HCT116 (cell line): ENCODE results near the gene RAB4B. TPM values are rescaled to one million over a fixed set of nuclear protein-coding genes. Genes with fewer than 3 reads are reported as not detected.

Experiments
- ATAC-seq: fragments of 200-7000 bp; cut with Tn5 transposase; 2 replicates; pipeline ENCODE4 v1.9.1; 2020; ENCODE audit warnings: mild to moderate bottlenecking, moderate library complexity
- BruUV-seq: library from RNA; stranded (reverse); fragments of 400-500 nt; replicated peaks from 2 replicates; lab custom pipeline; 2021; lab: Mats Ljungman, UMichigan
- CTCF ChIA-PET: fragments of 300-600 bp; sonication (Branson Sonifier 250); formaldehyde crosslinking; loops from one replicate; lab custom pipeline; 2021; ENCODE audit warnings: antibody characterized with exemption; lab: Charles Lee
- POLR2A ChIA-PET: fragments of 300-600, 350-600 bp; sonication (Branson Sonifier 250); formaldehyde crosslinking; loops from one replicate; lab custom pipeline; 2021; ENCODE audit warnings: antibody characterized with exemption; lab: Charles Lee
- RAD21 ChIA-PET, 2 experiments: fragments of 300-600 bp; sonication (Branson Sonifier 250); formaldehyde crosslinking; loops; one replicate each; lab custom pipeline; 2023; ENCODE audit warnings: low total read pairs in 2 of 2; ENCODE audit not compliant: uncharacterized antibody in 2 of 2, unreplicated experiment in 2 of 2, low non-redundant PET in 1 of 2; lab: Charles Lee
- DNase-seq: peaks from one replicate; pipeline ENCODE4 v3.0.0-alpha.2; 2010; ENCODE audit warnings: low read depth, low spot score
- H2AFZ ChIP-seq: fragments of 200-600 bp; shearing (Covaris generic), sonication (generic); 2 replicates; pipeline ENCODE4 v1.6.1; 2017; ENCODE audit warnings: low read depth, mixed run types, mixed read lengths, antibody characterized with exemption, low read length; ENCODE audit not compliant: poor library complexity, severe bottlenecking
- H3K27ac ChIP-seq: 2 replicates; pipeline ENCODE4 v1.5.1; 2012; ENCODE audit warnings: low read depth, low read length
- H3K27me3 ChIP-seq: fragments of 200-600 bp; sonication (generic); 2 replicates; pipeline ENCODE4 v1.6.1; 2016; ENCODE audit warnings: mixed run types, low read length, mixed read lengths; ENCODE audit not compliant: insufficient read depth
- H3K36me3 ChIP-seq, 2 experiments: fragments of 200-500 bp in 1 of 2; fragments of 200-600 bp in 1 of 2; sonication (Bioruptor generic) in 1 of 2; sonication (generic) in 1 of 2; 2 replicates each; pipeline versions ENCODE4 v1.5.1 to v1.6.1; 2014 to 2016; ENCODE audit warnings: low read length in 2 of 2, inconsistent platforms in 1 of 2, mixed read lengths in 1 of 2, mixed run types in 1 of 2; ENCODE audit not compliant: insufficient read depth in 2 of 2, control insufficient read depth in 1 of 2
- H3K4me1 ChIP-seq, 2 experiments: fragments of 200-600 bp in 1 of 2; sonication (generic) in 1 of 2; 2 replicates each; pipeline versions ENCODE4 v1.5.1 to v1.6.1; 2012 to 2017; ENCODE audit warnings: low read length in 2 of 2, inconsistent platforms in 1 of 2, mild to moderate bottlenecking in 1 of 2, mixed read lengths in 1 of 2, mixed run types in 1 of 2, moderate library complexity in 1 of 2; ENCODE audit not compliant: insufficient read depth in 2 of 2, control insufficient read depth in 1 of 2
- H3K4me2 ChIP-seq: fragments of 200-600 bp; sonication (generic); 2 replicates; pipeline ENCODE4 v1.6.1; 2017; ENCODE audit warnings: mixed run types, low read length, mixed read lengths
- H3K4me3 ChIP-seq, 2 experiments: fragments of 200-600 bp in 1 of 2; sonication (generic) in 1 of 2; replicated peaks in 1 of 2; 2 replicates each; pipeline ENCODE4 v1.5.1; 2011 to 2016; ENCODE audit warnings: low read length in 2 of 2, control low read depth in 1 of 2, low read depth in 1 of 2, mild to moderate bottlenecking in 1 of 2, mixed read lengths in 1 of 2, mixed run types in 1 of 2
- H3K79me2 ChIP-seq: fragments of 200-600 bp; sonication (generic); 2 replicates; pipeline ENCODE4 v1.6.1; 2017; ENCODE audit warnings: mild to moderate bottlenecking, mixed run types, low read length, moderate library complexity, mixed read lengths; ENCODE audit not compliant: insufficient read depth
- H3K9ac ChIP-seq: fragments of 200-600 bp; sonication (generic); 2 replicates; pipeline ENCODE4 v1.6.1; 2016; ENCODE audit warnings: low read length, mixed read lengths
- H3K9me2 ChIP-seq: fragments of 200-600 bp; sonication (generic), shearing (Covaris generic); 2 replicates; pipeline ENCODE4 v1.6.1; 2017; ENCODE audit warnings: mixed run types, mild to moderate bottlenecking, moderate library complexity; ENCODE audit not compliant: insufficient read depth
- H3K9me3 ChIP-seq, 2 experiments: fragments of 200-500 bp in 1 of 2; fragments of 200-600 bp in 1 of 2; sonication (Bioruptor generic) in 1 of 2; sonication (generic) in 1 of 2; 2 replicates each; pipeline ENCODE4 v1.6.1; 2014 to 2017; ENCODE audit warnings: low read length in 2 of 2, mixed read lengths in 2 of 2, inconsistent platforms in 1 of 2, low read depth in 1 of 2, mild to moderate bottlenecking in 1 of 2, mixed run types in 1 of 2, moderate library complexity in 1 of 2; ENCODE audit not compliant: control insufficient read depth in 1 of 2, insufficient read depth in 1 of 2
- H4K20me1 ChIP-seq: fragments of 200-600 bp; sonication (generic), shearing (Covaris generic); 2 replicates; pipeline ENCODE4 v1.6.1; 2017; ENCODE audit warnings: mixed run types, mild to moderate bottlenecking, moderate library complexity; ENCODE audit not compliant: insufficient read depth
- CBX3 ChIP-seq: IDR thresholded peaks from 2 replicates; pipeline ENCODE4 v1.6.1; 2012; ENCODE audit warnings: low read depth
- CEBPB ChIP-seq: IDR thresholded peaks from 2 replicates; pipeline ENCODE4 v1.6.1; 2012; ENCODE audit warnings: low read depth
- EGR1 ChIP-seq: IDR thresholded peaks from 2 replicates; pipeline ENCODE4 v1.6.1; 2012; ENCODE audit warnings: low read depth
- EZH2 ChIP-seq: fragments of 200-600 bp; sonication (generic); IDR thresholded peaks from 2 replicates; pipeline ENCODE4 v1.6.1; 2017; ENCODE audit warnings: antibody characterized with exemption, mixed run types
- POLR2AphosphoS5 ChIP-seq: IDR thresholded peaks from 2 replicates; pipeline ENCODE4 v1.6.1; 2011; ENCODE audit warnings: mild to moderate bottlenecking, low read depth, low read length, moderate library complexity
- RAD21 ChIP-seq: IDR thresholded peaks from 2 replicates; pipeline ENCODE4 v1.6.1; 2012; ENCODE audit warnings: low read depth, mild to moderate bottlenecking
- SIN3A ChIP-seq: IDR thresholded peaks from 2 replicates; pipeline ENCODE4 v1.6.1; 2012; ENCODE audit warnings: low read depth
- SRF ChIP-seq: IDR thresholded peaks from 2 replicates; pipeline ENCODE4 v1.6.1; 2012; ENCODE audit warnings: low read depth
- TCF7L2 ChIP-seq: IDR thresholded peaks from 2 replicates; pipeline ENCODE4 v1.7.0; 2011; ENCODE audit warnings: borderline replicate concordance, inconsistent platforms; ENCODE audit not compliant: insufficient read depth, insufficient read length; ENCODE audit errors: extremely low read depth
- YY1 ChIP-seq: IDR thresholded peaks from 2 replicates; pipeline ENCODE4 v1.6.1; 2011; ENCODE audit warnings: low read length, low read depth, moderate library complexity, mild to moderate bottlenecking; ENCODE audit not compliant: insufficient replicate concordance; ENCODE audit errors: extremely low read depth
- intact Hi-C: fragments of 100-400 bp; cut with micrococcal nuclease; formaldehyde crosslinking; loops from 2 replicates; pipeline ENCODE4 v1.10.0; 2022
- total RNA-seq: library from RNA; stranded (reverse); gene quantifications from one replicate; pipeline ENCODE4 v1.2.1, GENCODE V29; 2021; ENCODE audit not compliant: unreplicated experiment
- TF ChIP-seq, protein P1 (sequence below): IDR thresholded peaks from 2 replicates; pipeline ENCODE4 v1.6.1; 2012
- TF ChIP-seq, protein P2 (sequence below), 3 experiments: fragments of 200-600 bp in 1 of 3; sonication (generic) in 1 of 3; IDR thresholded peaks in 2 of 3; conservative IDR thresholded peaks in 1 of 3; 2 replicates each; pipeline ENCODE4 v1.5.1; 2012 to 2017; ENCODE audit warnings: low read depth in 2 of 3, low read length in 2 of 3, antibody characterized with exemption in 1 of 3, borderline replicate concordance in 1 of 3, control low read depth in 1 of 3, mild to moderate bottlenecking in 1 of 3, mixed read lengths in 1 of 3, mixed run types in 1 of 3, moderate library complexity in 1 of 3; ENCODE audit not compliant: insufficient read depth in 1 of 3

The RAB4B gene
- total RNA-seq, 1 experiment from 2014 or later = 18.7 TPM

DNA sequence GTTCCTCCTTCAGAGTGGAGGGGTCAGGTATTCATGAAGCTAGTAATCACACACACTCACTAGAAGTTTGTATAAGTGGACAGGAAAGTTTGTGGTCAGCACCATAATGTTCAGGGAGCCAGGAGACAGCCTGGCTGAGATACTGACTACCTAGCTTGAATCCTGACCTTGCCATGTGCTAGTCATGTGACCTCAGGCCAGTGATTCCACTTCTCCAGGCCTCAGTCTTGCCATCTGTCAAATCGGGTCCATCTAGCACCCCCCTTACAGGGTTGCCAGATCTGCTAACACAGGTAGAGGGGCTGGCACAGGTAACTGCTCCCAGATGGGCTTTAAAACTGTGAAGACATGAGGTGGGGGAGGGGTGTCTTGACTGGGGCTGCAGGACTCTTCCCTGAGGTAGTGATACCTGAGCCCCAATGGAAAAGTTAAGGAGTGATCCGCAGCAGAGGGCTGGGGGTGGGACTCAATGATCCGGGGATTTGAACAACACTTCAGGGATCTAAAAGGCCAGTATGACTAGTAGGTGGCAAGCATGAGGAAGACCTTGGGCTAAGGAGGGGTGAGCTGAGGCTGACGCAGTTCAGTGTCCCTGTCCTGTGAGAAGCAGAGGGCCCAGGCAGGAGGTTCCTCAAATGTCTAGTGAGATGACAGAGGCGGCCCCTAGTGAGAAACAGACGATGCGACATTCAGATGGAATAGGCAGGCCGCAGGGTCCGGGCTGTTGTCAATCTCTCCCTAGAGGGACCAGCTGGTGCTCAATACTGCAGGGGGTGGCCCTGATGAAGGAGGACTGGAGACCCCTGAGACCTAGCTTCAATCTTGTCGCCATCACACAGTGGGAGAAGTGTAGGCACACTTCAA, 36.3 kb upstream of the RAB4B start:
- H3K4me3 ChIP-seq = no peak overlapping the region
- ATAC-seq = no peak
- no peak overlapping the region for H2AFZ ChIP-seq
- CTCF ChIA-PET = interaction anchor here (0.8 kb wide), 1 partner anchor 65 kb away, joined by 3 read pairs; no protein-coding TSS in a partner anchor
- H3K36me3 ChIP-seq = no peaks in the 10 kb centered on the region
- DNase-seq = no peak
- H4K20me1 ChIP-seq = no peaks in the 10 kb centered on the region
- H3K4me1 ChIP-seq = peaks cover 7 to 11% of the 10 kb centered on the region in 2 experiments; a peak in 2 of 4 replicates
- POLR2A ChIA-PET = interaction anchor here (2.2 kb wide), 1 partner anchor 9 kb away, joined by 7 read pairs; the partner anchor contains the start of gene ACTMAP
- TF ChIP-seq, protein P1, sequence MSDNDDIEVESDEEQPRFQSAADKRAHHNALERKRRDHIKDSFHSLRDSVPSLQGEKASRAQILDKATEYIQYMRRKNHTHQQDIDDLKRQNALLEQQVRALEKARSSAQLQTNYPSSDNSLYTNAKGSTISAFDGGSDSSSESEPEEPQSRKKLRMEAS = no peak
- TF ChIP-seq POLR2AphosphoS5 (peak; percentile 30; the same call in 1 of the 2 replicates), SIN3A (no peak), YY1 (no peak), EGR1 (no peak), CEBPB (no peak), RAD21 (0 out of 2 replicates have a peak, but pooled peaks have one; percentile 5)
- H3K9ac ChIP-seq = no peak overlapping the region
- no peaks in the 10 kb centered on the region for H3K9me3 ChIP-seq
- intact Hi-C loops = no loop called here
- H3K79me2 ChIP-seq = no peaks in the 10 kb centered on the region
- no TSS peak for BruUV-seq
- H3K27ac ChIP-seq = no peak overlapping the region
- RAD21 ChIA-PET = no interaction called here
- no peaks in the 10 kb centered on the region for H3K27me3 ChIP-seq
- no peak overlapping the region for H3K4me2 ChIP-seq
- H3K9me2 ChIP-seq = no peaks in the 10 kb centered on the region

DNA sequence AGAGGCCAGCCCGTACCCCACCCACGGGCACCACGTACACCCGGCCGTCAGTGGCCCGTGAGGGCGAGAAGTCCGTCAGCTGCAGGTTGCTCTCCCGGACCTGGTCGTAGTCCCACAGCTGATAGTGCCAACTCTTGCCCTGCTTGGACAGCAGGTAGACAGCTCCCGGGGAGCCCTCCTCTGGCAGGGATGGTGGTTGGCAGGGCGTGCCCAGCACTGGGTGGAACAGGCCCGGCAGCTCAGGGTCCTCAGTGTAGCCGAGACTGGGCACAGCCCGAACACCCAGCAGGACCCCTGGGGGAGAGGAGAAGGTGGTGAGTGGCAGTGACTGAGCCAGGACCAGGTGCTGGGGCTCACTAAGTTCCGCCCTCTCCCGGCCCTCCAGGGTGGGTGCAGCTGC, 35.6 kb upstream of the RAB4B start:
- Histone ChIP-seq H3K9ac (no peak overlapping the region), H3K4me2 (no peak overlapping the region)

More for the DNA sequence above, 35.6 kb upstream of the RAB4B start:
- no peaks in the 10 kb centered on the region for H4K20me1 ChIP-seq
- H3K4me3 ChIP-seq = no peak overlapping the region
- peaks cover 7 to 11% of the 10 kb centered on the region in 2 experiments; a peak in 2 of 4 replicates for H3K4me1 ChIP-seq
- H3K79me2 ChIP-seq = no peaks in the 10 kb centered on the region
- DNase-seq (no peak), ATAC-seq (no peak)
- intact Hi-C loops = no loop called here
- H3K27me3 ChIP-seq = no peaks in the 10 kb centered on the region
- no peak overlapping the region for H2AFZ ChIP-seq
- H3K9me3 ChIP-seq = no peaks in the 10 kb centered on the region
- ChIA-PET CTCF (no interaction called here), RAD21 (no interaction called here), POLR2A (interaction anchor here (1.1 to 2.2 kb wide), 2 partner anchors 8 to 9 kb away, joined by 3 to 7 read pairs; partner anchors contain the start of gene ACTMAP)
- TF ChIP-seq CBX3 (no peak), TCF7L2 (no peak), SRF (no peak), EGR1 (no peak), EZH2 (no peak)
- TF ChIP-seq, protein P2, sequence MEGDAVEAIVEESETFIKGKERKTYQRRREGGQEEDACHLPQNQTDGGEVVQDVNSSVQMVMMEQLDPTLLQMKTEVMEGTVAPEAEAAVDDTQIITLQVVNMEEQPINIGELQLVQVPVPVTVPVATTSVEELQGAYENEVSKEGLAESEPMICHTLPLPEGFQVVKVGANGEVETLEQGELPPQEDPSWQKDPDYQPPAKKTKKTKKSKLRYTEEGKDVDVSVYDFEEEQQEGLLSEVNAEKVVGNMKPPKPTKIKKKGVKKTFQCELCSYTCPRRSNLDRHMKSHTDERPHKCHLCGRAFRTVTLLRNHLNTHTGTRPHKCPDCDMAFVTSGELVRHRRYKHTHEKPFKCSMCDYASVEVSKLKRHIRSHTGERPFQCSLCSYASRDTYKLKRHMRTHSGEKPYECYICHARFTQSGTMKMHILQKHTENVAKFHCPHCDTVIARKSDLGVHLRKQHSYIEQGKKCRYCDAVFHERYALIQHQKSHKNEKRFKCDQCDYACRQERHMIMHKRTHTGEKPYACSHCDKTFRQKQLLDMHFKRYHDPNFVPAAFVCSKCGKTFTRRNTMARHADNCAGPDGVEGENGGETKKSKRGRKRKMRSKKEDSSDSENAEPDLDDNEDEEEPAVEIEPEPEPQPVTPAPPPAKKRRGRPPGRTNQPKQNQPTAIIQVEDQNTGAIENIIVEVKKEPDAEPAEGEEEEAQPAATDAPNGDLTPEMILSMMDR (IDR thresholded peaks at IDR 0.05 in 2 of 3, conservative IDR thresholded peaks at IDR 0.05 in 1 of 3; ENCODE audit: borderline replicate concordance in 1 of 3, insufficient read depth in 1 of 3, low read depth in 2 of 3, low read length in 2 of 3) = no peak
- H3K36me3 ChIP-seq = no peaks in the 10 kb centered on the region
- no TSS peak for BruUV-seq
- H3K9me2 ChIP-seq = no peaks in the 10 kb centered on the region
- no peak overlapping the region for H3K27ac ChIP-seq
